Measurements from ENCODE around the gene ROR1.

The ROR1 gene

GRCh38 chr1:63980740-63981407, 207.1 kb downstream of the ROR1 start:
- no peak overlapping the region for H3K4me3 ChIP-seq (ENCODE audit: control insufficient read depth, low read depth, low read length)
- no peak for TF ChIP-seq CTCF (conservative IDR thresholded peaks at IDR 0.05; ENCODE audit: control insufficient read depth, insufficient read depth, low read depth, low read length)
- no peak for DNase-seq (ENCODE audit: low read depth)

GRCh38 chr1:63981408-63981773, 207.6 kb downstream of the ROR1 start:
- TF ChIP-seq CTCF (conservative IDR thresholded peaks at IDR 0.05; ENCODE audit: control insufficient read depth, insufficient read depth, low read depth, low read length): no peak
- DNase-seq (ENCODE audit: low read depth): no peak

DNA sequence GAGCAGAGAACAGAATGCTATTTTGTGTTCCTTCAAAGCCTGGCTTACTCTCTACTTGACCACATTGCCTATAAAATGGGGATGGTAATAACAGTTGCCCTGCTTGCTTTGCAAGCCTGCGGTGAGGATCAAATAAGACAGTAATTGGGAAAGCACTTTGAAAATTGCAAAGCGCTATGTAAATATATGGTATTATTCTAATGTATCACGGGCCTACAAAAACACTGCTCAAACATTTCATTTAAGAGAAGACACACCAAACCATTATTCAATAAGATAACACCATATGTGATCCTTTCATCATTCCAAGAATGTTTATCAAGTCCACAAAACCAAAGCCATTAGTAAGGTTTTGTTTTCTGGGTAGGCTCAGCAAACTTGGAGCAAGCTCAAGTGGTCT, 208.4 kb downstream of the ROR1 start:
- TF ChIP-seq CTCF (conservative IDR thresholded peaks at IDR 0.05; ENCODE audit: control insufficient read depth, insufficient read depth, low read depth, low read length): no peak
- H3K4me3 ChIP-seq (ENCODE audit: control insufficient read depth, low read depth, low read length): no peak overlapping the region
- DNase-seq (ENCODE audit: low read depth): no peak

More at GRCh38 chr1:63981408-63981773, 207.6 kb downstream of the ROR1 start:
- H3K4me3 ChIP-seq (ENCODE audit: control insufficient read depth, low read depth, low read length): no peak overlapping the region

DNA sequence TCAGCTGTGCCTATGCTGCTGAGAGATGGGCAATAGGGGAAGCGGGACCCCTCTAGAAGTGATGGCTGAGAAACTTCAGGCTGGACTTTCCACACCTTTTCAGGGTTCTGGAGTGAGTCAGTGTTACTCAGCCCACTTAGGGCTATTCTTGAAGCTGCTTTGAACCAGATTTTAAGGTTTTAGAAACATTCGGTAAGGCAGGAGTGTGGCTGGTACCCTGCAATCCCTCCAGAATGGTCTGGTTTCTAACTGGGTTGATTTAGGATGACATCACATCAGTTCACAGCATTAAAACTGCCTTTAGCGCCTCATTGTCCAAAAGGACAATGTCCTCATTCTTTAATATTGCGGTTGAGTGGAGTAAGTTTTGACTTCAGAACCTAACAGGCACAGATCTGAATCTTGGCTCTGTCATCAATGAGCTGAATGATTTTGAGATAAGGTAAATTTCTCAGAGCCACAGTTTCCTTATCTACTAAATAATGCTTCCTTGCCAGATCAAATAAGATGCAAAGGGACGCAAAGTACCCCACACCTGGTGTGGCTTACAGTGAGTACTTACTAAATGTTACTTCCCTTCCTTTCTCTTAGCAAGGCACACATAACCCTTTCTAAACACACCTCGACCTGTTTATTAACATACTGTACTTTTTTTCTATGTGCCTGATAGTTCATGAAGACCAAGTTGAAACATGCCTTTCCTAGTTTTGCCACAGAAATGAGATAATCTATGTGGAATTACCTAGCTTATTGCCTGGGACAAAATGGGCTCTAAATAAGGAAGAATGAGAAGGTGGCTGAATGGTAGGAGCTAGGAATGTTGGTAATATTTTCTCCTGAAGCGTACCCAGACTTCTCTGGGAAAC, 209.8 kb downstream of the ROR1 start:
- no peak for TF ChIP-seq CTCF (conservative IDR thresholded peaks at IDR 0.05; ENCODE audit: control insufficient read depth, insufficient read depth, low read depth, low read length)
- no peak for DNase-seq (ENCODE audit: low read depth)
- no peak overlapping the region for H3K4me3 ChIP-seq (ENCODE audit: control insufficient read depth, low read depth, low read length)

GRCh38 chr1:63984257-63984929, 210.6 kb downstream of the ROR1 start:
- no peak for TF ChIP-seq CTCF (conservative IDR thresholded peaks at IDR 0.05; ENCODE audit: control insufficient read depth, insufficient read depth, low read depth, low read length)

GRCh38 chr1:63984930-63985290, 211.1 kb downstream of the ROR1 start:
- H3K4me3 ChIP-seq (ENCODE audit: control insufficient read depth, low read depth, low read length): no peak overlapping the region
- TF ChIP-seq CTCF (conservative IDR thresholded peaks at IDR 0.05; ENCODE audit: control insufficient read depth, insufficient read depth, low read depth, low read length): no peak
- no peak for DNase-seq (ENCODE audit: low read depth)

More at GRCh38 chr1:63984257-63984929, 210.6 kb downstream of the ROR1 start:
- peak; percentile 54 for DNase-seq (ENCODE audit: low read depth)
- no peak overlapping the region for H3K4me3 ChIP-seq (ENCODE audit: control insufficient read depth, low read depth, low read length)
